Sigmoid colon (tissue), 7 donors: Measurements from ENCODE around the gene FBLIM1. TPM values are rescaled to one million over a fixed set of nuclear protein-coding genes. Genes with fewer than 3 reads are reported as not detected.
"Not testable (repeated sequence)": the region's sequence is repeated elsewhere in the genome, so short reads cannot be mapped to it uniquely, and the experiment has no call there.

Experiments
- DNase-seq: peaks from one replicate; pipeline ENCODE4 v3.0.0-alpha.2; 2019
- H3K27ac ChIP-seq, 4 donors: fragments of 200-600 bp; sonication (generic); one replicate each; pipeline ENCODE4 v1.5.1; 2016 to 2019; ENCODE audit warnings: mild to moderate bottlenecking in 1 of 4
- H3K27me3 ChIP-seq, 3 donors: fragments of 200-600 bp; sonication (generic); one replicate each; pipeline ENCODE4 v1.5.1; 2019; ENCODE audit warnings: mild to moderate bottlenecking in 1 of 3
- H3K36me3 ChIP-seq, 4 donors: fragments of 200-600 bp; sonication (generic); one replicate each; pipeline ENCODE4 v1.5.1; 2016 to 2019
- H3K4me1 ChIP-seq, 4 donors: fragments of 200-600 bp; sonication (generic); one replicate each; pipeline ENCODE4 v1.5.1; 2017 to 2019
- H3K4me3 ChIP-seq, 4 donors: fragments of 200-600 bp; sonication (generic); one replicate each; pipeline ENCODE4 v1.5.1; 2017 to 2019; ENCODE audit warnings: mild to moderate bottlenecking in 2 of 4, moderate library complexity in 1 of 4
- H3K9me3 ChIP-seq, 4 donors: fragments of 200-600 bp in 3 of 4; sonication (generic) in 3 of 4; one replicate each; pipeline versions ENCODE4 v1.5.1 to v1.6.1; 2013 to 2019
- CTCF ChIP-seq, 4 experiments: fragments of 450-650 bp in 3 of 4; fragments of 200-600 bp in 1 of 4; IDR thresholded peaks; one replicate each; pipeline ENCODE4 v1.5.1; 2016 to 2019; ENCODE audit warnings: antibody characterized with exemption in 4 of 4, mild to moderate bottlenecking in 3 of 4, moderate library complexity in 2 of 4
- EP300 ChIP-seq, 4 donors: sonication (generic); formaldehyde crosslinking; IDR thresholded peaks; one replicate each; pipeline ENCODE4 v1.6.1; 2017; ENCODE audit warnings: antibody characterized with exemption in 4 of 4
- POLR2A ChIP-seq, 2 donors: fragments of 450-650 bp; IDR thresholded peaks; one replicate each; pipeline ENCODE4 v1.6.1; 2016; ENCODE audit warnings: antibody characterized with exemption in 2 of 2, mild to moderate bottlenecking in 2 of 2, moderate library complexity in 2 of 2
- POLR2AphosphoS5 ChIP-seq, 4 donors: sonication (generic); formaldehyde crosslinking; IDR thresholded peaks; one replicate each; pipeline ENCODE4 v1.6.1; 2017; ENCODE audit warnings: antibody characterized with exemption in 4 of 4
- WGBS, 2 donors: extraction: QIAGEN DNeasy Blood & Tissue Kit; methylation state at CpG; one replicate each; pipeline ENCODE4 v1.1.7; 2013; 5-methylcytosine and 5-hydroxymethylcytosine counted together
- intact Hi-C: fragments of 100-400 bp; cut with DNase I; formaldehyde crosslinking; loops from one replicate; pipeline ENCODE4 v1.15.1; 2023
- polyA plus RNA-seq, 3 donors: library from polyadenylated mRNA; stranded (reverse); fragments of 200-250 nt; gene quantifications; one replicate each; pipeline ENCODE4 v1.2.3, GENCODE V29; 2013
- total RNA-seq, 4 donors: library from RNA; depleted of rRNA; stranded (reverse); fragments of >200 nt; gene quantifications; one replicate each; pipeline ENCODE4 v1.1.0, GENCODE V29; 2016
- donor health status: healthy with polysubstance abuse.
- donor health status: Bipolar disorder and iron deficiency.
- donor health status: healthy.

The FBLIM1 gene
- total and polyA plus RNA-seq, 7 donors: 28.1 to 227 (median 53.2) TPM

DNA sequence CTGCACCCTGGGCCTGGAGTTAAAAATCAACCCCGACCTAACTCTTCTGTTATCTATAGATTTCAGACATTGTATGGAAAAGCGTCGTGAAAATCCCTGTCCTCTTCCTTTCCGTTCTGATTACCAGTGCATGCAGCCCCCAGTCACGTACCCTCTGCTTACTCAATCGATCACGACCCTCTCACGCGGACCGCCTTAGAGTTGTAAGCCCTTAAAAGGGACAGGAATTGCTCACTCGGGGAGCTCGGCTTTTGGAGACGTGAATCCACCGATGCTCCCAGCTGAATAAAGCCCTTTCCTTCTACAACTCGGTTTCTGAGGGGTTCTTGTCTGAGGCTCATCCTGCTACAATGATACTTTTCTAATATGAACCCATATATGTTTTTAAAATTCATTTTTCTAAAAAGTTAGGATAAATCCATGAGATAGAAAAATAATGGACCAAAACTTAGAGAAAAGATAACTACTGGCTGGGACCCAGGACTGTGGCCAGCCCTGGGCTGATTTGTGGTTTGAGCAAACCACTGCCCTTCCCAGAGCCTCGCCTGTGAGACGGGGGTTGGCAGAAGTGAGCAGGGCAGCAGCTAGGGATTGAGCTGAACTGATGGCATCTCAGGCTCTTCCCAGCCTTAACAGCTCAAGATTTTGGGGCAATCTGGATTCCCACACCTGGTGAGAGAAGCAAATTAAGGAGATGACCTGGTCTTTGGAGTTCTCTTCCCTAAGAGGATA, 43.8 kb downstream of the FBLIM1 start:
- H3K36me3 ChIP-seq: no peaks in the 10 kb centered on the region
- intact Hi-C loops: no loop called here
- TF ChIP-seq EP300 (IDR thresholded peaks at IDR 0.05): no peak
- no peak for TF ChIP-seq CTCF (IDR thresholded peaks at IDR 0.05)
- no peak for TF ChIP-seq POLR2A (IDR thresholded peaks at IDR 0.05)
- no peak for TF ChIP-seq POLR2AphosphoS5 (IDR thresholded peaks at IDR 0.05)
- H3K4me3 ChIP-seq: no peak overlapping the region
- peaks cover 0 to 33% (median 27%) of the 10 kb centered on the region in 4 donors for H3K4me1 ChIP-seq
- H3K9me3 ChIP-seq: no peaks in the 10 kb centered on the region
- no peak overlapping the region for H3K27ac ChIP-seq
- WGBS, 2 donors: 83 to 86% methylated on average over 17 of the region's 17 CpGs
- no peaks in the 10 kb centered on the region for H3K27me3 ChIP-seq
- DNase-seq: no peak

DNA sequence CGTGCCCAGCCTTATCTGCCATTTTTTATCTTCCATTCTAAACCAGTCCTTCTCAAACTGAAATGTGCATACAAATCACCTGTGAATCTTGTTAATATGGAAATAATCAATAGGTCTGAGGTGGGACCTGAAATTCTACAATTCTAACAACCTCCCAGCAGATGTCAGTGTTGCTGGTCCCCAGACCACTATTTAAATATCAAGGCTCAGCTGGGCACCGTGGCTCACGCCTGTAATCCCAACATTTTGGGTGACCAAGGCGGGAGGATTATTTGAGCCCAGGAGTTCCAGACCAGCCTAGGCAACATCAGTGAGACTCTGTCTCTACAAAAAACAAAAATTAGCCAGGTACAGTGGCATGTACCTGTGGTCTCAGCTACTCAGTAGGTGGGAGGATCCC, 44.8 kb downstream of the FBLIM1 start:
- Histone ChIP-seq H3K27ac (no peak overlapping the region), H3K9me3 (no peaks in the 10 kb centered on the region), H3K36me3 (no peaks in the 10 kb centered on the region), H3K27me3 (no peaks in the 10 kb centered on the region), H3K4me3 (no peak overlapping the region), H3K4me1 (peaks cover 0 to 33% (median 27%) of the 10 kb centered on the region in 4 donors)
- intact Hi-C loops: no loop called here
- 34 to 41% methylated on average over 4 of the region's 4 CpGs for WGBS, 2 donors
- no peak for DNase-seq
- TF ChIP-seq POLR2A (IDR thresholded peaks at IDR 0.05) (no peak), CTCF (IDR thresholded peaks at IDR 0.05) (no peak), EP300 (IDR thresholded peaks at IDR 0.05) (no peak), POLR2AphosphoS5 (IDR thresholded peaks at IDR 0.05) (no peak)

DNA sequence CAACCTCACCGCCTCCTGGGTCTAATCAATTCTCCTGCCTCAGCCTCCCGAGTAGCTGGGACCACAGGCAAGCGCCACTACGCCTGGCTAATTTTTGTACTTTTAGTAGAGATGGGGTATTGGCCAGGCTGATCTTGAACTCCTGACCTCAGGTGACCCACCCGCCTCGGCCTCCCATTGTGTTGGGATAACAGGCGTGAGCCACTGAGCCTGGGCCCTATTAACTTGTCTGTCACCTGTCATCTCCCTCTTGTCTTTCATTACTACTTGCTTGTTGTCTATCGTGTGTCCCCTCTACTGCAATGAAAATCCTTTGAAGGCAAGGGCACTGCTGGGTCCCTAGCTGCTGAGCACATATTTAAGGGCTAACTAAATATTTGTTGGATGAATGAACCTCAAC, 45.5 kb downstream of the FBLIM1 start:
- WGBS, 2 donors: 88 to 89% methylated on average over 8 of the region's 8 CpGs
- Histone ChIP-seq H3K4me3 (no peak overlapping the region), H3K9me3 (no peaks in the 10 kb centered on the region), H3K27ac (no peak overlapping the region), H3K36me3 (no peaks in the 10 kb centered on the region), H3K27me3 (no peaks in the 10 kb centered on the region), H3K4me1 (peaks cover 0 to 26% (median 22%) of the 10 kb centered on the region in 4 donors)
- no peak for DNase-seq
- TF ChIP-seq POLR2AphosphoS5 (IDR thresholded peaks at IDR 0.05) (no peak), CTCF (IDR thresholded peaks at IDR 0.05) (no peak), POLR2A (IDR thresholded peaks at IDR 0.05) (no peak), EP300 (IDR thresholded peaks at IDR 0.05) (no peak)
- intact Hi-C loops: no loop called here

GRCh38 chr1:15807121-15807520, 48.5 kb downstream of the FBLIM1 start:
- Histone ChIP-seq H3K36me3 (no peaks in the 10 kb centered on the region), H3K4me3 (no peak overlapping the region), H3K9me3 (no peaks in the 10 kb centered on the region), H3K27ac (no peak overlapping the region), H3K27me3 (no peaks in the 10 kb centered on the region), H3K4me1 (no peaks in the 10 kb centered on the region)
- 91 to 94% methylated on average over 10 of the region's 10 CpGs for WGBS, 2 donors
- intact Hi-C loops: no loop called here
- DNase-seq: no peak
- TF ChIP-seq POLR2AphosphoS5 (IDR thresholded peaks at IDR 0.05) (no peak), EP300 (IDR thresholded peaks at IDR 0.05) (no peak), CTCF (IDR thresholded peaks at IDR 0.05) (no peak), POLR2A (IDR thresholded peaks at IDR 0.05) (no peak)

DNA sequence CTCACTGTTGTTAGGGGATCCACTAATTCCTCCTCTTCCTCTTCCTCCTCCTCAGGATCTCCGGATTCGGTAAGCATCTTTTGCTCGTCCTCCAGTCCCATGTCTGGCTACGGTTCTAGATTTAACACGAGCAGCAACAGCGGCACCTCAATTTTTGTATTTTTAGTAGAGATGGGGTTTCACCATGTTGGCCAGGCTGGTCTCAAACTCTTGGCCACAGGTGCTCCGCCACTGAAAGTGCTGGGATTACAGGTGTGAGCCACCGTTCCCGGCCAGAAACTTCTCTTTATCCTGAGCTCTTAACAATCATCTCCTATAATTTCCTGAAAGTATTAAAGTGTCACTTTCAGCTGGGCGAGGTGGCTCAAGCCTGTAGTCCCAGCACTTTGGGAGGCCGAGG, 49.0 kb downstream of the FBLIM1 start, which contains the start of gene UQCRHL:
Gene UQCRHL, minus strand, starts transcription at position 101 of the 400 bp plus-strand sequence. Its CDS starts 0 bp downstream, at position 101.
- H3K27ac ChIP-seq, H3K27me3 ChIP-seq, H3K4me1 ChIP-seq, H3K36me3 ChIP-seq, DNase-seq, intact Hi-C loops, H3K4me3 ChIP-seq, H3K9me3 ChIP-seq: not testable (repeated sequence)
- WGBS, 2 donors: 90 to 93% methylated on average over 11 of the region's 11 CpGs
